Mucosa of descending colon (tissue), 3 donors: ENCODE measurements around the gene FOXD4L3. TPM values are rescaled to one million over a fixed set of nuclear protein-coding genes. Genes with fewer than 3 reads are reported as not detected.
A peak's percentile ranks its signal among the peaks of the same experiment; 100 is the strongest.
"Not testable (repeated sequence)": the region's sequence is repeated elsewhere in the genome, so short reads cannot be mapped to it uniquely, and the experiment has no call there.

Experiments used
- ATAC-seq: fragments of 200-7000 bp; cut with Tn5 transposase; one replicate; pipeline ENCODE4 v1.9.1; 2020; ENCODE audit warnings: mild to moderate bottlenecking, moderate library complexity
- DNase-seq, 3 donors: peaks; one replicate each; pipeline ENCODE4 v3.0.0-alpha.2; 2020
- H3K36me3 ChIP-seq: fragments of 200-600 bp; one replicate; pipeline ENCODE4 v1.8.0; 2021; ENCODE audit warnings: low read depth, mild to moderate bottlenecking
- H3K4me1 ChIP-seq: fragments of 200-600 bp; one replicate; pipeline ENCODE4 v1.8.0; 2021; ENCODE audit warnings: low read depth, mild to moderate bottlenecking
- H3K4me3 ChIP-seq: fragments of 200-600 bp; one replicate; pipeline ENCODE4 v1.8.0; 2021; ENCODE audit warnings: mild to moderate bottlenecking
- H3K9me3 ChIP-seq: fragments of 200-600 bp; one replicate; pipeline ENCODE4 v1.8.0; 2021; ENCODE audit warnings: mild to moderate bottlenecking
- CTCF ChIP-seq: fragments of 200-600 bp; IDR thresholded peaks from one replicate; pipeline ENCODE4 v1.8.0; 2022; ENCODE audit warnings: antibody characterized with exemption, mild to moderate bottlenecking
- intact Hi-C, 2 donors: fragments of 100-400 bp; cut with DNase I in 1 of 2; cut with micrococcal nuclease in 1 of 2; formaldehyde crosslinking; loops; one replicate each; pipeline versions ENCODE4 v1.11.0 to v1.11.1; 2022; cut with DNase I, micrococcal nuclease
- total RNA-seq, 3 donors: library from RNA; stranded (reverse); fragmentation: NEBNext Ultra II Directional in 2 of 3; extraction: Animal tissue kit (Norgen Biotek cat#: 25700) in 2 of 3; gene quantifications; one replicate each; pipeline versions ENCODE4 v1.2.1 to v1.2.4, GENCODE V29; 2021 to 2023
- donor health status: DM: no; HTN: no; CAD: no; lungs with moderate emphysema.
- donor health status: DM: no; HTN: no; CAD: no.
- donor health status: DM: no; HTN: yes; CAD: no.

Gene FOXD4L3
- total RNA-seq, 3 donors from 2014 or later: 0.17 TPM; not detected in 2

- H3K36me3 ChIP-seq, H3K4me3 ChIP-seq, H3K4me1 ChIP-seq, ATAC-seq, H3K9me3 ChIP-seq, intact Hi-C loops, DNase-seq: not testable (repeated sequence)
Measured at GRCh38 chr9:68330531-68331173, 28.0 kb downstream of the FOXD4L3 start.

GRCh38 chr9:68332122-68332521, 29.5 kb downstream of the FOXD4L3 start:
- H3K4me1 ChIP-seq, H3K4me3 ChIP-seq, DNase-seq, intact Hi-C loops, H3K9me3 ChIP-seq, H3K36me3 ChIP-seq, ATAC-seq: not testable (repeated sequence)

GRCh38 chr9:68335935-68336334, 33.3 kb downstream of the FOXD4L3 start:
- H3K4me1 ChIP-seq, H3K36me3 ChIP-seq, DNase-seq, intact Hi-C loops, H3K9me3 ChIP-seq, ATAC-seq, H3K4me3 ChIP-seq: not testable (repeated sequence)

DNA sequence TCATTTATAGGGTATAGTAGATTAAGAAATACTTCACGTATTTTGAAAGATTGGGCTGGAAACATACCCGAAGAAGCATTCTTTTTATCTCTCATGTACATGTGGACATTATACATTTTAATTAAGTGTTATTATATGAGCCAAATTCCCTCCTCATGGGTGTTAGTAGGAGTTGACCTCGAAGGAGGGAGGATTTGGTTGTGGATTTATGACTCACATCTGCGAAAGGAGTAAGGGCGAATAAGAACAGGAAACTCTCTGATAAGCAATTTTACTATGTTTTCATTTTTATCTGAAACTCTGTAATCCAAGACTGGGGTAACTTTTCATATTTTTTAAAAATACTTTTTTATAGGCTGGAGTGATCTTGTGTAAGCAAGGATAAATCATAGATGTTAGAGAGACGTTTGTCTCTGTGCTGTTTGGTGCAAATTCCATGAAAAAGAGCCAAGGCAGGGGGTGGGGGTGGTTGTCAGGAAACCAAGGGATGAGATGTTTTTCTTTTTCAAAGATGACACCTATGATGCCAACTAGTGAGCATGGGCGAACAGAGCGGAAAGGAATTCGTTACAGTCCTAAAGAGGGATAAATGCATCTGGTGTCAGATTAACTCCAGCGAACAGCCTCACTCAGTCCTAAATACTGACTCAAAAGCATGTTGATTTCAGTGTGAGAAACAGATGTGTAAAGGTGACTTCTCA, 34.1 kb downstream of the FOXD4L3 start:
- intact Hi-C loops, H3K36me3 ChIP-seq, ATAC-seq, H3K4me1 ChIP-seq, H3K4me3 ChIP-seq, H3K9me3 ChIP-seq, DNase-seq: not testable (repeated sequence)

DNA sequence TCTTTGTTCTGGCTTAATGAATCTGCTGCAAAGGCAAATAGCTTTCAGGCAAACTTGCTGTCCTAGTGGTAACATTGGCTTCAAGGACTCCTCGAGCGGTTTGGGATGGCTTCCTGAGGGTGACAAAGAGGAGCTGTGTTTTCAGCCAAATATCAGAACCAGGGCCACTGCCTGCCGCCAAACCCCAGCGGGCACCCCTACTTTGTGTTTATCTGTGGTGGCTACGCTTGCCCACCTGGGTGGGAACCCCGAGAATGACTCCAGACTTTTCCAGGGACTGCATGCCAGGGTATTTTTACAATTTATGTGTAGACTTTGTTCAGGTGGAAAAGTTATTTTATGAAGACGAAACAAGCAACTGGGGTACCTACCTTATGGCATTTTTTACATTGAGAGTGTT, 35.3 kb downstream of the FOXD4L3 start:
- H3K4me3 ChIP-seq, H3K4me1 ChIP-seq, H3K9me3 ChIP-seq, ATAC-seq, intact Hi-C loops, DNase-seq, H3K36me3 ChIP-seq: not testable (repeated sequence)

DNA sequence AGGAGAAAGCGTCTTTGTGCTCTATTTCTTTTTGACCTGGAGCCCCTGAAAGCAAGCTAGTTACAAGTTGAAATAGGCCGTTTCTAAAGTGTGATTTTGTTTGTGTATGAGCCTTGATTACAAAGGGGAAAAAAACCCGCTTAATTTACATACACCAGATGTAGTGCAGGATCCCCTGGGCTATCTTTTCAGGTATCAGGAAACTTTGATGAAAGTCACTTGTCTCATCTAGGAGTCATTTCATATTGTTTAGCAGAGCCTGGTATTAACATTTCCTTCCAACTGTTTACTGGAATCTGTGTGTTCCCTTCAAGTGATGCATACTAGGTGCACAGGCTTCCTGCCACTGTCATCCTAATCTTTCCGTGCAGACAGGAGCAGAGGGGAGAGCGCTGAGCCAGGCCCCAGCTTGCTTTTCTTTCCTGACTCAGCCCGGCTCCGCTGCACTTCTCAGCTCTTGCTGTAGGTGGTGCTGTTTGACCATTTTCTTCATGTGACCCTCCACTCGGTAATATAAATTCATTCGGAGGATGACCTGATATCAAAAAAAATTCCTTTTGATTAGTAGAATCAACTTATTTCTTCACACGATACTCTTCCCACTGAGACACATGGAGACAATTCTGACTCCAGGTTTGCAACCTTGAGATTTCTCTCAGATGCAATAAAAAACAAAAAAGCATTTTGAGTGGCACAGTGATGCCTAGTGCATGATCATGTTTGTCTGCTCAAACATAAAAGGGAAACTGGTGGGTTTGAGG, 39.8 kb downstream of the FOXD4L3 start:
- TF ChIP-seq CTCF: peak; percentile 12
- DNase-seq, H3K4me3 ChIP-seq, H3K9me3 ChIP-seq, H3K4me1 ChIP-seq, intact Hi-C loops, H3K36me3 ChIP-seq: not testable (repeated sequence)
- peak; percentile 94 for ATAC-seq

GRCh38 chr9:68343242-68343641, 40.6 kb downstream of the FOXD4L3 start:
- H3K4me3 ChIP-seq, H3K4me1 ChIP-seq, H3K9me3 ChIP-seq, intact Hi-C loops, ATAC-seq, H3K36me3 ChIP-seq, DNase-seq: not testable (repeated sequence)

DNA sequence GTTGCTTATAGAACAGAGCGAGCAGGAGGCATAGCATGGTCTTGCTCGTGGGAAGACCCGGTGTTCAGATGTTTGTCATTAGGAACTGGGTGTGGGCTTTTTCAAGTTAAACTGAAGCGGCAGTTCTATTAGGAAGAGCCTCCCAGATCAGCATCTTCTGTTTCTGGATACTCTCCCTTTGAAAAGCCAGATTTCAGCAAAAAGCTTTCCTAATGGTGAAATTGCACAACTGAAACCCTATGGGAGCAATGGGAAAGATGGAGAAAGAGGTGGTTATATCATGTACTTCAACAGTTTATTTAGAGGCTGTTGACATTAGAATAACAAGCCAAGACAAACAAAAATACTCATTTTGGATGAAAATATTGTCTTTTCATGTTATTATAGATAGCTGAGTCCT, 41.3 kb downstream of the FOXD4L3 start:
- intact Hi-C loops, H3K36me3 ChIP-seq, H3K9me3 ChIP-seq, H3K4me1 ChIP-seq, H3K4me3 ChIP-seq, ATAC-seq, DNase-seq: not testable (repeated sequence)

DNA sequence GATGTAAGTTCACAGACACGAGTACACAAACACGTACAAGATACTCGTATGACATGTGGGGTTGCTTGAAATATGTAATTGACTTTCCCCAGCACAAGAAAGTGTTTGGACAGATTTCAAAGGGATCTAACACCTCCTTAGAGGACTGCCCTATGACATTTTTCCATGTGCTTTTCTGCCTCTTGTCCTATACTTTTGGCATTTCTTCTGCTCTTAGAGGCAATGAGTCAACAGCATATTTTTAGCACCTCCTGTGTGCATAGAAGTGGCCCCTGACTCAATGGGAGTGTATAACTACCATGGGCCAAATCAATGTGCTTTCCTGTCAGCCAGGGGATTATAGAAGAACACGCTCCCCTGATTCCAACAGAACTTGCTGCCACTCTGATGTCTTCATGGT, 49.0 kb downstream of the FOXD4L3 start:
- H3K4me3 ChIP-seq, ATAC-seq, DNase-seq, H3K36me3 ChIP-seq, intact Hi-C loops, H3K9me3 ChIP-seq, H3K4me1 ChIP-seq: not testable (repeated sequence)

Other genes starting within 250 kb of the FOXD4L3 start
- 10 to 100 TPM; 17.2 to 29.9 (median 21.8) TPM for gene ZNG1C, start 60.9 kb upstream of the FOXD4L3 start, total RNA-seq
- gene PGM5, start 53.7 kb downstream of the FOXD4L3 start, total RNA-seq: 100 to 1,000 TPM in 1 of 3 donors, 10 to 100 TPM in 2; 11.2 to 535 (median 22.6) TPM
- under 1 TPM in 1 of 3 donors, not detected in 2; 0.46 TPM for gene TMEM252, start 238.0 kb downstream of the FOXD4L3 start, total RNA-seq